Trophoblast cell (in vitro differentiated cells and primary cell): ENCODE results near the gene ENSA.

ENCODE experiments used
- DNase-seq, 2 donors: peaks; one replicate each; pipeline ENCODE4 v3.0.0-alpha.2; 2016
- H2AFZ ChIP-seq: 2 replicates; pipeline ENCODE4 v1.6.1; 2013; ENCODE audit warnings: low read length, moderate library complexity, mild to moderate bottlenecking; ENCODE audit not compliant: insufficient read depth, poor library complexity
- H2AK5ac ChIP-seq: 2 replicates; pipeline ENCODE4 v1.6.1; 2013; ENCODE audit warnings: mild to moderate bottlenecking, low read length
- H2BK120ac ChIP-seq: 2 replicates; pipeline ENCODE4 v1.6.1; 2013; ENCODE audit warnings: low read length, mild to moderate bottlenecking, moderate library complexity; ENCODE audit not compliant: insufficient read depth, poor library complexity
- H2BK12ac ChIP-seq: 2 replicates; pipeline ENCODE4 v1.6.1; 2013; ENCODE audit warnings: mild to moderate bottlenecking, low read length, moderate library complexity
- H2BK5ac ChIP-seq: 2 replicates; pipeline ENCODE4 v1.6.1; 2013; ENCODE audit warnings: low read length, low read depth, moderate library complexity, mild to moderate bottlenecking; ENCODE audit not compliant: poor library complexity
- H3K14ac ChIP-seq: 2 replicates; pipeline ENCODE4 v1.6.1; 2013; ENCODE audit warnings: mild to moderate bottlenecking, low read length
- H3K18ac ChIP-seq: 2 replicates; pipeline ENCODE4 v1.6.1; 2013; ENCODE audit warnings: mild to moderate bottlenecking, low read length
- H3K23ac ChIP-seq: 2 replicates; pipeline ENCODE4 v1.6.1; 2013; ENCODE audit warnings: low read length
- H3K27ac ChIP-seq: 2 replicates; pipeline ENCODE4 v1.5.1; 2013; ENCODE audit warnings: low read depth, mild to moderate bottlenecking, inconsistent platforms, low read length, moderate library complexity
- H3K27me3 ChIP-seq: 2 replicates; pipeline ENCODE4 v1.6.1; 2013; ENCODE audit warnings: inconsistent platforms, mild to moderate bottlenecking, low read length, moderate library complexity; ENCODE audit not compliant: insufficient read depth
- H3K36me3 ChIP-seq, 2 experiments: 1 replicate in 1 of 2; 2 replicates in 1 of 2; pipeline ENCODE4 v1.6.1; 2013; ENCODE audit warnings: low read length in 2 of 2, mild to moderate bottlenecking in 2 of 2, moderate library complexity in 1 of 2; ENCODE audit not compliant: insufficient read depth in 2 of 2, control insufficient read depth in 1 of 2
- H3K4ac ChIP-seq: 2 replicates; pipeline ENCODE4 v1.6.1; 2013; ENCODE audit warnings: low read depth, mild to moderate bottlenecking, low read length, moderate library complexity
- H3K4me1 ChIP-seq, 2 experiments: 1 replicate in 1 of 2; 2 replicates in 1 of 2; pipeline ENCODE4 v1.6.1; 2013; ENCODE audit warnings: low read length in 2 of 2, mild to moderate bottlenecking in 2 of 2, moderate library complexity in 1 of 2; ENCODE audit not compliant: insufficient read depth in 2 of 2, control insufficient read depth in 1 of 2
- H3K4me2 ChIP-seq: 2 replicates; pipeline ENCODE4 v1.6.1; 2013; ENCODE audit warnings: inconsistent platforms, mild to moderate bottlenecking, low read length, moderate library complexity
- H3K4me3 ChIP-seq: 2 replicates; pipeline ENCODE4 v1.5.1; 2013; ENCODE audit warnings: mild to moderate bottlenecking, low read depth, low read length, inconsistent platforms
- H3K79me1 ChIP-seq: one replicate; pipeline ENCODE4 v1.6.1; 2013; ENCODE audit warnings: low read length
- H3K79me2 ChIP-seq: 2 replicates; pipeline ENCODE4 v1.6.1; 2013; ENCODE audit warnings: low read length, mild to moderate bottlenecking; ENCODE audit not compliant: control insufficient read depth, insufficient read depth, poor library complexity
- H3K9ac ChIP-seq: 2 replicates; pipeline ENCODE4 v1.6.1; 2013; ENCODE audit warnings: mild to moderate bottlenecking, low read length
- H3K9me3 ChIP-seq: 2 replicates; pipeline ENCODE4 v1.6.1; 2013; ENCODE audit warnings: low read depth, mild to moderate bottlenecking, control low read depth, inconsistent platforms, low read length; ENCODE audit not compliant: insufficient read depth
- H4K12ac ChIP-seq: 2 replicates; pipeline ENCODE4 v1.6.1; 2013; ENCODE audit warnings: low read depth, mild to moderate bottlenecking, low read length, moderate library complexity
- H4K8ac ChIP-seq: 2 replicates; pipeline ENCODE4 v1.6.1; 2013; ENCODE audit warnings: low read depth, mild to moderate bottlenecking, low read length, moderate library complexity
- H4K91ac ChIP-seq: one replicate; pipeline ENCODE4 v1.6.1; 2013; ENCODE audit warnings: low read depth, mild to moderate bottlenecking, low read length, moderate library complexity
- WGBS: extraction: QIAGEN DNeasy Blood & Tissue Kit; methylation state at CpG from one replicate; pipeline ENCODE4 v1.1.7; 2013; ENCODE audit warnings: missing lambda C conversion rate; ENCODE audit not compliant: insufficient read length, insufficient coverage; ENCODE audit errors: extremely low coverage; 5-methylcytosine and 5-hydroxymethylcytosine counted together

Gene ENSA

DNA sequence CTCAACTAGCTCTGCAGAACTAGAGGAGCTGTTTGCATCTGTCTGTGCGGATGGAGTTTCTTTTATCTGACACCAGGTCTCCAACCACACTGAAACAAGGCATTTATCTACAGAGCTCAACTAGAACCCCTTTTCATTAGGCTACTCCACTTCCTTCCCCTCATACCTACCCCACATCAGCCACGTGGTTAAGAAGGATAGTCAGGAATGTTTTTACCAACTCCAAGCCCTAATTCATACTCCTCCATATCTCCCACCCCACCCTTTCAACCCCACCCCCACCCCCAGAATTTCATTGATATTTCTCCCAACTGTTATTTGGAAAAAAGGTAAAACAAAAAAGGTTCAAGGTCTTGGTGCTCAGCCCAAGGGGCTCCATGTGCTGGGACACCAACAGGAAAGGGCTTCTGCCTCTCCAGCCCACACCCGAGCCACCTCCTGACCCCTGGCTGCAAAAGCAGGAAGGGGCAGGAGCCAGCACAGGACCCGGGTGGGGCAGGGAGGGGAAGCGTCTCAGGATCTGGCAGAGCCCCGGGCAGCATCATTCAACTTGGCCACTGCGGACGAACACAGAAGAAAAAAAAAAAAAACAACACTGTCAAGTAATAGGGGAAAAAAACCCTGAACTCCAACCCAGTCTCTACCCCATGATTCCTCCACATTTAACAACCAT, 7.0 kb downstream of the ENSA start:
- no peak overlapping the region for H2AFZ ChIP-seq
- no peak overlapping the region for H3K18ac ChIP-seq
- peaks cover 25 to 54% of the 10 kb centered on the region in 2 experiments for H3K36me3 ChIP-seq
- no peak overlapping the region for H2BK5ac ChIP-seq
- H2BK12ac ChIP-seq: no peak overlapping the region
- H4K8ac ChIP-seq: no peak overlapping the region
- H3K9me3 ChIP-seq: no peaks in the 10 kb centered on the region
- no peaks in the 10 kb centered on the region for H3K27me3 ChIP-seq
- no peak overlapping the region for H3K23ac ChIP-seq
- DNase-seq: no peak
- no peak overlapping the region for H2AK5ac ChIP-seq
- H3K4ac ChIP-seq: no peak overlapping the region
- H3K27ac ChIP-seq: no peak overlapping the region
- H3K79me2 ChIP-seq: peaks cover 2% of the 10 kb centered on the region
- no CpG with 5 or more reads among the region's 8 CpGs for WGBS
- no peak overlapping the region for H3K14ac ChIP-seq
- H4K12ac ChIP-seq: no peak overlapping the region
- H4K91ac ChIP-seq: no peak overlapping the region
- no peak overlapping the region for H3K9ac ChIP-seq
- H2BK120ac ChIP-seq: no peak overlapping the region
- no peak overlapping the region for H3K4me2 ChIP-seq
- peaks cover 7 to 8% of the 10 kb centered on the region in 2 experiments for H3K4me1 ChIP-seq
- no peaks in the 10 kb centered on the region for H3K79me1 ChIP-seq
- H3K4me3 ChIP-seq: no peak overlapping the region

DNA sequence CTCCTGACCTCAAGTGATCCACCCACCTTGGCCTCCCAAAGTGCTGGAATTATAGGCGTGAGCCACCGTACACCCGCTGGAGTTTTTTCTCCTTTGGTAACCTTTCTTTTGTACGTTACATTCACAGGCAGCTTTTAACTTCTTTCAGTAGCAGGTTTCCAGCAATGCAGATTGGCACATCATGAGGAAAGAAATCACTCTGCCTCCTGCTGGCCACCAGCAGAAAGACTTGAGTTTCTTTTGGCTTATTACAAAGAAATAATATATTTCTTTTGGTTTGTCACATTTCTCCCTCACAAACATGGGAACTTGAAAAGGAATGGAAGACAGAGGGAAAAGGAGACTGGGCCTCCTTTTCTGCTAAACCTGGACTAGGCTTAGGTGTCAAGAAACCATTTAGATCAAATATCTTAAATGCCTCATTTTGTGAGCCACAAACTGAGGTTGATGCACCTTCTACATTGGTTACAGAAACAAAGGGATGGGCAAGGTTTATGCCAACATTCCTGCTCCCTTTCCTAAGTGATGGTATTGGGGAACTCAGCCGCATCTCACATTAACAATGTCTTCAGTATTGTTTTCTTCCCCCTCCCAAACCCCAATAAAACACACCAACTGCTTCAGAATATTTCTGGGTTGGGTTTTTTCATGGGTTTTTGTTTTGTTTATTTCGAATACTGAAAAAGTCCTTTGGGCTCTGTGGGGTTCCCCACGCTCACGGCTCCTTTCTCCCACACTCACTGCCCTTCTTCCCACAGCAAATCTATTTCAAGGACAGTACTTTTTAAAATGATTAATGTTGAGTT, 7.7 kb downstream of the ENSA start:
- H2BK5ac ChIP-seq: no peak overlapping the region
- no peak overlapping the region for H3K4ac ChIP-seq
- no peaks in the 10 kb centered on the region for H3K9me3 ChIP-seq
- H3K14ac ChIP-seq: no peak overlapping the region
- no peak overlapping the region for H2BK120ac ChIP-seq
- H3K4me1 ChIP-seq: peaks cover 7 to 8% of the 10 kb centered on the region in 2 experiments
- no CpG with 5 or more reads among the region's 8 CpGs for WGBS
- no peak overlapping the region for H2AFZ ChIP-seq
- H4K8ac ChIP-seq: no peak overlapping the region
- no peak overlapping the region for H3K18ac ChIP-seq
- H3K36me3 ChIP-seq: peaks cover 28 to 51% of the 10 kb centered on the region in 2 experiments
- H3K27me3 ChIP-seq: no peaks in the 10 kb centered on the region
- peaks cover 2% of the 10 kb centered on the region for H3K79me2 ChIP-seq
- no peak overlapping the region for H3K4me2 ChIP-seq
- peak overlapping the region; percentile 35 for H2AK5ac ChIP-seq
- no peak overlapping the region for H3K27ac ChIP-seq
- peak; percentile 46 to 71 for DNase-seq
- H4K91ac ChIP-seq: no peak overlapping the region
- H4K12ac ChIP-seq: no peak overlapping the region
- H3K9ac ChIP-seq: no peak overlapping the region
- no peaks in the 10 kb centered on the region for H3K79me1 ChIP-seq
- no peak overlapping the region for H2BK12ac ChIP-seq
- no peak overlapping the region for H3K4me3 ChIP-seq
- no peak overlapping the region for H3K23ac ChIP-seq

DNA sequence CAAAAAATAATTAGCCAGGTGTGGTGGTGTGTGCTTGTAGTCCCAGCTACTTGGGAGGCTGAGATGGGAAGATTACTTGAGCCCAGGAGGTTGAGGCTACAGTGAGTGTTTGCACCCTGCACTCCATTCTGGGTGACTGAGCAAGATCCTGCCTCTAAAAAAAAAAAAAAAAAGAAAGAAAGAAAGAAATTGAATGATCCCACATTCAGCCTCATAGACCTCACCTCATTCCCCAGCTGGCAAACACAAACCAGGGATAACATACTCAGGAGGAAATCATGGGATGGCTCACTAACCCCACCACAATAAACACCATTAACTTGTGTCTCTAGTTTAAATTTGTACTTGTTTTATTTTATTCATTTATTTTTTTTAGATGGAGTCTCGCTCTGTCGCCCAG, 8.5 kb downstream of the ENSA start:
- Histone ChIP-seq H3K79me2 (peaks cover 2% of the 10 kb centered on the region), H3K14ac (no peak overlapping the region), H3K9me3 (no peaks in the 10 kb centered on the region), H3K4me2 (no peak overlapping the region), H3K18ac (no peak overlapping the region), H3K36me3 (peaks cover 23 to 45% of the 10 kb centered on the region in 2 experiments), H4K12ac (no peak overlapping the region), H3K79me1 (no peaks in the 10 kb centered on the region), H2BK120ac (no peak overlapping the region), H3K9ac (no peak overlapping the region), H2AK5ac (no peak overlapping the region), H3K27me3 (no peaks in the 10 kb centered on the region), H4K91ac (no peak overlapping the region), H2BK5ac (no peak overlapping the region), H2AFZ (no peak overlapping the region), H3K23ac (no peak overlapping the region), H3K4ac (no peak overlapping the region), H3K27ac (no peak overlapping the region), H3K4me3 (no peak overlapping the region), H4K8ac (no peak overlapping the region), H3K4me1 (peaks cover 7 to 8% of the 10 kb centered on the region in 2 experiments), H2BK12ac (no peak overlapping the region)
- no peak for DNase-seq
- whole genome bisulfite sequencing: no CpG with 5 or more reads among the region's 2 CpGs

DNA sequence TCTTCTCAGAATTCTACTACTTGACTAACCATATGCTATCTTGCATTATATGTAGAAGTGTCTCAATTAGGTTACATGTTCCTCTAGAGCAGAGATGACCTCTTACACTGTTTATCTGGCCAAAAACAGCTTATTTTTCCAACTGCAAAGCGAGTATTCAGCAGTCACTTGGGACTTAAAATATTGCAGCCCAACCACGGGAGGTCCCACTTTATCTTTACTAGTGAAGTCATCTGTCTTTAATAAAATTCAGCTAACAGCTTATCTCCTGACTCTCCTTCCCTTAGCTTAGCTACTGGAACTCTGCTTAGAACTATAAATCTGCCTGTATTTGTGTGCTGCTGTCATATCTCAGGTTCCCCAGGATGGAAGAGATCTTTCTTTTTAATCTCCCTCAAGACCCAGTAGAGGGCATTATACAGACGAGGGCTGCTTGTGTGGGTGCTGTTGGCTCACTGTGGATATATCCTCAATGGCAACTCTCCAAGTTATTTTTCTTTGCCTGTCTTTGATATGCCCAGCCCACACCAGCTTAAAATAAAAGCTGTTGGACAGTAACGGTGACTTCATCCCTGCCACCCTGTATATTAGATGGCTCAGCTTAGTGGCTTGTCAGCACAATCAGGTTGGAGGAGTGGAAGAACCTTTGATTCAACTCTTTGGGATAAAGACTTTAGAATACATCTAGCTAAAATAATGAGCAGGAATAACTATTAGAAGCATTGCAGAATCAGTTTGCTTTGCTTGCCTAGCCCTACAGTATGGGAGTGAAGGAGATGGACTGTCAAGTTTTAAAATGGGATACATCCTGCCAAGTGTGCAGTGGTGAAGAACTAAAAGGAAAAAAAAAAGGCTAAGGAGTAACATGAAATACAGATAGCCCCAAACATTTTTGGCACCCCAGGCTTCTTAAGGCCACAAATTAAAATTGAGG, 9.6 kb downstream of the ENSA start:
- H3K4me3 ChIP-seq: no peak overlapping the region
- H3K23ac ChIP-seq: no peak overlapping the region
- DNase-seq: no peak
- peaks cover 7 to 8% of the 10 kb centered on the region in 2 experiments for H3K4me1 ChIP-seq
- H3K79me1 ChIP-seq: peaks cover 1% of the 10 kb centered on the region
- H4K91ac ChIP-seq: no peak overlapping the region
- no peak overlapping the region for H4K8ac ChIP-seq
- no peaks in the 10 kb centered on the region for H3K27me3 ChIP-seq
- no peak overlapping the region for H3K9ac ChIP-seq
- no peak overlapping the region for H3K18ac ChIP-seq
- H3K4ac ChIP-seq: no peak overlapping the region
- H2AK5ac ChIP-seq: no peak overlapping the region
- no peak overlapping the region for H4K12ac ChIP-seq
- no peak overlapping the region for H3K14ac ChIP-seq
- no peak overlapping the region for H2BK120ac ChIP-seq
- H2BK5ac ChIP-seq: no peak overlapping the region
- no peak overlapping the region for H3K27ac ChIP-seq
- peaks cover 2% of the 10 kb centered on the region for H3K9me3 ChIP-seq
- no CpG with 5 or more reads among the region's 4 CpGs for WGBS
- no peak overlapping the region for H3K4me2 ChIP-seq
- peaks cover 24 to 42% of the 10 kb centered on the region in 2 experiments for H3K36me3 ChIP-seq
- H2BK12ac ChIP-seq: no peak overlapping the region
- peaks cover 2% of the 10 kb centered on the region for H3K79me2 ChIP-seq
- H2AFZ ChIP-seq: no peak overlapping the region
